NCI-H2081 treated with DMSO at 0.1 percent for 48 hours (cell line): ENCODE results near the gene TMEM116.
"Not testable (repeated sequence)": the region's sequence is repeated elsewhere in the genome, so short reads cannot be mapped to it uniquely, and the experiment has no call there.

Experiments used
- DNase-seq: peaks from one replicate; lab custom pipeline; 2025; lab: John Stamatoyannopoulos, UW

Gene TMEM116

GRCh38 chr12:112012775-112013600, at the start of gene TMEM116, which contains the start of gene ERP29:
Gene TMEM116 (minus strand): TSS chr12:112013165. CDS start chr12:112005270, 7,895 bp downstream.
Gene ERP29 (plus strand): TSS chr12:112013426. CDS start chr12:112013466, 40 bp downstream.
- peak; percentile 89 for DNase-seq

- no peak for DNase-seq
Measured at GRCh38 chr12:112061137-112061536, 48.2 kb upstream of the TMEM116 start.

- DNase-seq = no peak
Measured at GRCh38 chr12:112049351-112049750, 36.4 kb upstream of the TMEM116 start.

- DNase-seq = no peak
Measured at GRCh38 chr12:112046003-112046402, 33.0 kb upstream of the TMEM116 start.

GRCh38 chr12:112036614-112037013, 23.6 kb upstream of the TMEM116 start:
- DNase-seq = not testable (repeated sequence)

DNA sequence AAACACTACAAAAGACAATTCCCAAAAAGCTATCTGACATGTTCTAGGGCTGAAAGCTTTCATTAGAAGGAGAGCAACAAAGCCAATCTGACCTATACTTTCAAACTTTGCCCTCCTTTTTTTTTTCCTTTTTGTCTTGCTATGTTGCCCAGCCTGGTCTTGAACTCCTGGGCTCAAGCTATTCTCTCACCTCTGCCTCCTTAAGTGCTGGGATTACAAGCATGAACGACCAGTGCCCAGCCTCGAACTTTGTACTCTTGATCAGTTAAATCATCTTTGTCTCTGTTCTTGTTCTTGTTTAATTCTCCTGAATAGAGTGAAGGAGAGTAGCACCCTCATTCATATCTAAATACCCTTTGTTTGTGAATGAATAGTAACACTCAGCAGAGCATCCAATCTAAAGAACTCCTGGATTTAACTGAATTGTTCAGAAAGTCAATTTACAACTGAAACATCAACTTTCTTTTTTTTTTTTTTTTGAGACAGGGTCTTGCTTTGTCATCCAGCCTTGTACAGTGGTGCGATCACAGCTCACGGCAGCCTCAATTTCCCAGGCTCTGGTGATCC, 22.3 kb upstream of the TMEM116 start:
- DNase-seq = no peak

DNA sequence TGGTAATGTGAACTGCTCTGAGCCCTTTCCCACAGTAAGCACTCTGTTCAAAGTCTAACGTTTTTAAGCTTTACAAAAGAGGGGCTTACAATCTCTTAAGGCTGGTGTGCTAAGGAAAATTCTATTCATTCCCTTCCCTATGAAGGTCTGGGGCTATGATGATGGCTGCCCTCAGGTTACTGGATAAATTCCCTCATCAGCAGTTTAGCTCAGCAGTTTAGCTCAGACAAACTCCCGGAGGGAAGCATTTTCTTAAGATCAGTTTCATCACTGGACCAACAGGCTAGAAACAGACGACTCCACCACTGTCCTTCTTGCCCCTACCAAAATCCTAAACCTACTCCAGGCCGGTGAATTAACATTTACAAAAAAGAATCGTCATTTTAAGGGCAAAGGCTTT, 19.3 kb upstream of the TMEM116 start:
- DNase-seq = no peak

DNA sequence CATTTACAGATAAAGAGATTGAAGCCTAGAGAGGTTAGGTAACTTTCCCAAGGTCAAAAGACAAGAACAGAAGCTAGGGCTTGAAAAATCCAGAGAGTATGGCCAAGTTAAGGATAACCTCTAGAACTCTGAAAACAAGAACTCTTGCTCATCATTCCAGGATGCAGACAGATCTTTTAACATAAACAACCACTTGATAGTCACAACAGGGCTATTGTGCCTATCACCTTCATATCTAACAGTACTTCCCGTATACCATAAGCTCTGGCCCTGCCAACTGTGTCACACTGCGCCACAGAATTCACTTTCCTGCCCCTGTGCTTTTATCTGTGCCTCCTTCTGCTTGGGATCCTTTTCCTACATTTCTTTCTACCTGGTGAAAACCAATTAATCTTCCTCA, 18.5 kb upstream of the TMEM116 start:
- no peak for DNase-seq

DNA sequence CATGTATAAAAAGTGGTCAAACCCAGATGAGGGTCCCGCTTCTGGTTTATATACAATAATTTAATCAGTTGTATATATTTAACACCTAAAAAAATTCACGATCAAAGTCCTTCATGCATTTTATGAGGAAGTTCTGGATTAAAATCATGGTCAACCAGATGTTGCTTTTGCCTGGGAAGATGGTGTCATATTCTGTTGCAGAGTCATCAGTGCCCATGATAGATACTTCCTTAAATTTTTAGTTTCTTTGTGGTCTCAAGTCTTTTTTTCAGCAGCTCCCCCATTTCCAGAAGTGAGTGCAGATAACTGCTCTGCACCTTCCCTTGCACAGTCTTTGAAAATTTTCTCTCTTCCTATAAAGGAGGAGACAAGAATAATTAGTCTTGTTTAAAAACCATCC, 16.3 kb upstream of the TMEM116 start:
- DNase-seq = no peak

DNA sequence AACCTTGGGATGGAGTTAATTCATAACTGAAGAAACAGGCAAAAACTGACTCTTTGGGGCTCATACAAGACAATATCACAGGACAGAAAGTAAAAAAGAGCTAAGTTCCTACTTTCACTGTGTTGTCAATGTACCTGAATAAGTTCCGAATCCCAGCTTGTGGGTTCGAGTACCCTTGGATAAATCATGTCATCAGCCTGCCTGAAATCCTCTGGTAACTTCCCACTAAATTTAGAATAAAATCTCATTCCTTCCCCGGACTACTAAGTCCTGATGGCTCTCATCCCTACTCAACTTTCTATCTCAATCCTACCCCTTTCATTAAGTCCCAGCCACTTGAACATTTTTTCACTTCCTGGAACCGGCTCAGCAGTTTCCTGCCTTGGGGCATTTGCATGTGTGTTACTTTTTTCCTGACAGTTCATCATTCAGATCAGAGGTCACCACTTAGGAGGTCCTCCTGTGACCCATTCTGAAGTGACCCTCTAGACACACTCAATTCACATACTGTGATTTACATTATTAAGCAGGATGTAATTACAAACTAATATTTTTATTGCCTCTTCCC, 12.9 kb upstream of the TMEM116 start:
- DNase-seq = no peak

DNA sequence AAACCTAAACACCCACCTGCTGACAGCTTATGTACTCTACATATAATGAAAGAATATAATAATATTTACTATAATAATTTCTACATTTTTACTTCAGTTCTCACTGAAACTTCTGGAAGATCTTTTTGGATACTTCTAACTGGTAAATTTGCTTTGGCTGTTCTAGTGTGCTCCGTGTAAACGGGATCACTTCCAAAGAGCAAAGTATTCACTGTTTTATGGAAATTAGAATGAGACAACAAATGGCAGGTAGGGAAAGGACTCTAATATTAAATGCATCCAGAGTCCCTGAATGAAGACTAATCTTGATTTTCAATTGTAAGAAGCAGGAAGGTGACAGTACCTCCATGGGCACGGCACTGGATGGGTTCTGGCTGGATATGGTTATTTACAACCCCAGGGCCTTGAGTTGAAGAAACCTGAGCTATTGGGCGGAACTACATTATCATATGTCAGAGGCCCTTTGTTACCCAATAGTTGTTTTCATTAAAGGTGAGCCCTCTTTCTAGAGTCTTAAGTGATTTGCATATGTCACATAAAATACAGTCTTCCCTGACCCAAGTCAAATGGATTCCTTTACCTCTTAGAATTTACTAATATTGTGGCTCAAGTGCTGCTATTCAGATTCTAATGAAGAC, 10.9 kb upstream of the TMEM116 start:
- no peak for DNase-seq

DNA sequence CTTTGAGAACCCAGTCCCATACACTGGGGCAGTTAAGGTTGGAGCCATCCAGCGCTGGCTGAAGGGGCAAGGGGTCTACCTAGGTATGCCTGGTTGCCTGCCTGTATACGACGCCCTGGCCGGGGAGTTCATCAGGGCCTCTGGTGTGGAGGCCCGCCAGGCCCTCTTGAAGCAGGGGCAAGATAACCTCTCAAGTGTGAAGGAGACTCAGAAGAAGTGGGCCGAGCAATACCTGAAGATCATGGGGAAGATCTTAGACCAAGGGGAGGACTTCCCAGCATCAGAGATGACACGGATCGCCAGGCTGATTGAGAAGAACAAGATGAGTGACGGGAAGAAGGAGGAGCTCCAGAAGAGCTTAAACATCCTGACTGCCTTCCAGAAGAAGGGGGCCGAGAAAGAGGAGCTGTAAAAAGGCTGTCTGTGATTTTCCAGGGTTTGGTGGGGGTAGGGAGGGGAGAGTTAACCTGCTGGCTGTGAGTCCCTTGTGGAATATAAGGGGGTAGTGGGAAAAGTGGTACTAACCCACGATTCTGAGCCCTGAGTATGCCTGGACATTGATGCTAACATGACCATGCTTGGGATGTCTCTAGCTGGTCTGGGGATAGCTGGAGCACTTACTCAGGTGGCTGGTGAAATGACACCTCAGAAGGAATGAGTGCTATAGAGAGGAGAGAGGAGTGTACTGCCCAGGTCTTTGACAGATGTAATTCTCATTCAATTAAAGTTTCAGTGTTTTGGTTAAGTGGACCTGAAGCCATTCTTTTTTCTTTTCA, 9.5 kb upstream of the TMEM116 start:
- DNase-seq = no peak

GRCh38 chr12:112020947-112021457, 8.0 kb upstream of the TMEM116 start:
- DNase-seq = no peak

GRCh38 chr12:112018571-112019237, 5.7 kb upstream of the TMEM116 start:
- DNase-seq = no peak

- no peak for DNase-seq
Measured at GRCh38 chr12:112017041-112017440, 4.1 kb upstream of the TMEM116 start.

DNA sequence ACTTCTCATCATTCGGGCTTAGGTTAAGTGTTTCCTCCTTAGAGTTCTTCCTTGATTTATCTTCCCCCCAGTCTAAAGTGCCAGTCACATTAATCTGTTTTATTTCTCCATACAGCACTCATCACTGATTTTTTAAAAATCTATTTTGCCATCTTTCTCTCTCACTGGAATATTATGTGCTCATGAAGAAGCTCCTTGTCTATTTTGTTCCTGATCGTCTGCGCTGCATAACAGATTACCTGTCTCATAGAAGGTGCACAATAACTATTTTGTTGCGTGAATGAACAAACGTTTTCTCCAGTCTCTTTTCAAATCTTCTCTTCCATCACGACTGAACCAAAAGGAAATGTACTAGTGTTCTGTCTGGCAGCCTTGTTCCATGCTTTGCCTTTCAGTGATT, 3.0 kb upstream of the TMEM116 start:
- no peak for DNase-seq

DNA sequence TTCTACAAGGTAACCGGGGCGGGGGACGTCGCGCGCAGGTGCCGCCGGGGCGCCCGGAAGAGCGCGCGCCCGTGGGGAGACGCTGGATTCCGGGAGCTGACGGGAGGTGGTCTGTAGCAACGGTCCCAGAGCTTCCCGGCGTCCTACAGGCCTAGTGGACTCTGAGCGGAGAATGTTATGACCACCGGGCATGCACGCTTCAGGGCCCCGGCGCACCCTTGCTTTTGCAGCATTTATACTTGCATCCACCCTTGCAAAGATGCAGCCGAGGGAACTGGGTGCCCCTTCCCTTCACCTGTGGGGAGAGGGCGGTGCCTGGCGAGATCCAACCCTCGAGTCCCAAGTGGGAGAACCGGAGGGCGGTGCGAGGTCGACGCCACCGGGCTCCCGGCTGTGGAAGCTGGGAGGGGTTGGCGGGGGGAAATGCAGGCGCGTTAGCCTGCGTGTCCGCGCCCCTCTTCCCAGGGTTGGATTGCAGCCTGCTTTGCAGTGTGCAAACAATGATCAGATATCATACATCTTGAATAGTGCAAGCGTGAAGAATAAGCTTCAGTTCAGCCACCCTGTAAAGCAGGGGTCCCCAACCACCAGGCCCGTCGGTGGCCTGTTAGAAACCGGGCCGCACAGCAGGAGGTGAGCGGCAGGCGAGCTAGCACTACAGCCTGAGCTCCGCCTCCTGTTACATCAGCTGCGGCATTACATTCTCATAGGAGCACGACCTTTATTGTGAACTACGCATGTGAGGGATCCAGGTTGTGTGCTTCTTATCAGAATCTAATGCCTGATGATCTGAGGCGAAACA, 837 bp upstream of the TMEM116 start:
- peak; percentile 54 for DNase-seq

GRCh38 chr12:112011685-112012084, 1.3 kb downstream of the TMEM116 start:
- DNase-seq = no peak

DNA sequence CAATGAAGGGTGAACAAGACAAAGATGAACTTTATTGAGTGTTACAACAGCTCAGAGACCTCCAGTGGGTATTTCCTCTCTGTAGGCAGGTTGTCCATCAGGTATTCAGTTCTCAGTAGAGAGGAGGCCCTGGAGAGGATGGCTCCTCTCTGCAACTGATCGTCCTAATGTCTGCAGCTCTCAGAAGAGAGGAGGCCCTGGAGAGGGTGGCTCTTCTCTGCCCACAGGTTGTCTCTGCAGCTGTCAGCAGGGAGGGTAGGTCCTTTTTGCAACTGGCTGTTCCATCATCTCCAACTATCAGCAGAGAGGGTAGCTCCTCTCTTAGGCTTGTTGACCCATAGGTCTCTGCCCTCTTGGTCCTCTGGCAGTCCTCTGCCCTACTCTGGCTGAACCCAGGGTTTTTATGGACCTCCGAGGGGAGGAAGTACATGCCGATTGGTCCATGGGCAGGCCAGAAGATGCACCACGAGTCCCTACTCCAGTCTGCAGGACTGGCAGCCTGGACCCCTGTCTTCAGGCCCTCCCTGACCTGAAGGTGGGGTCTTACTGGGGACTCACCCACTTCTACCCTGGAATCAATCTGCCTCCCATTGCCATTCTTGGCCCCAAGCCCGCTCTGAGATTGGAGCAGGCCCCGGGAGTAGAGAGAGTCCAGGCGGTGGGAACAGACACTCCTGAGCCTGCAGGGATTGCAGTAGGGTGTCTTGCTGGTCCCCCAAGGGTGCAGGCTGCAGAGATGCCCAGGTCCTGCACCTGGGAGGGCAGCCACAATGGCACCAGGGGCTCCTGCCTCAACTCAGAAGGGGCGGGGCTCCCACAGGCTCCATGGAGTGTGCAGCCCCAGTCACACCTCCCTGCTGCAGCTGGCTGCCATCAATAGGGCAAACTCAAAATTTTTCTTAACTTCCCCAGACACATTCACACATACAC, 2.3 kb downstream of the TMEM116 start:
- no peak for DNase-seq
